ENCODE results near the gene IGF1.
"Not testable (repeated sequence)": the region's sequence is repeated elsewhere in the genome, so short reads cannot be mapped to it uniquely, and the experiment has no call there.

The IGF1 gene

DNA sequence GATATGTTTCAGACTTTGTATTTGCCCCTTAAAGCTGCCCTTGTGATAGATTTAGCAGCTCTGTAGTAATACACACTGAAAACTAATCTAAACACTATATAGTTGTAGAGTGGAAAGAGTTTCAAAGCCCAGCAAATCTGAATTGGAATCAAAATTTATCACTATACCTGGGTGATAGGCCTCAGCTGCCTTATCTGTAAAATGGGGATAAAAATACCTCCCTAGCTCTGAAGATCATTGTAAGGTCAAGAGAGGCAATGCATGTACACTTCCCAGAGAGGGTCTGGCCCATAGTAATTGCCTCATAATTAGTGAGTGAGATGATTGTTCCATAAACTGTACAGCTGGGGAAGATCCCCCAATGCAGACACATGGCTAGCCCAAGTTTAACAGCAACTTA is 103.6 kb downstream of the IGF1 start:
- no peak for DNase-seq

DNA sequence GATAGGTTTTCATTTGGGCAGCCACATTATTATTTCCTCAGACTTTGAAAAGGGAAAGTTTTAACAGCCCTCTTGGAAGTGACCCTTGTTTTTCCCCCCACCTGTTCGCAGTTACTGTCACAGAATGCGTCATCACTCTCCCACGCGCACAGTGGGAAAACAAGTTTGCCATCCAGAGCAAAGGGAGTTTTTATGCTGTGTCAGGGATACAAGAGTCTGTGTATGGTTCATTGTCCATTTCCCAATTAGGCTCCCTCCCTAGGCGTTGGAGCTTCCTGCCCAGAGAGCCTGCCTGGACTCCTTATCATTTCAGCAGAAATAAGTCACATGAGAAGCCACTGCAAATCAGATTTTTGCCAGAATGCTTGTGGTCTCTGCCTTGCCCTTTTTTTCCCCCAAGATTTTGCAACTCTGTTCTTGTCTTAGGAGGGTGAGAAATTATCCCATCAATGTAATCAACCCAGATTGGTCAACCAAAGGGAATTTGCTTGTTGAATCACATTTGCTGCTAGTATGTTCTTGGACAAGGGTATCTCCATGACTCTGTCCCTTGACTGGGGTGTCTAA is 104.1 kb downstream of the IGF1 start:
- DNase-seq, result no peak

DNA sequence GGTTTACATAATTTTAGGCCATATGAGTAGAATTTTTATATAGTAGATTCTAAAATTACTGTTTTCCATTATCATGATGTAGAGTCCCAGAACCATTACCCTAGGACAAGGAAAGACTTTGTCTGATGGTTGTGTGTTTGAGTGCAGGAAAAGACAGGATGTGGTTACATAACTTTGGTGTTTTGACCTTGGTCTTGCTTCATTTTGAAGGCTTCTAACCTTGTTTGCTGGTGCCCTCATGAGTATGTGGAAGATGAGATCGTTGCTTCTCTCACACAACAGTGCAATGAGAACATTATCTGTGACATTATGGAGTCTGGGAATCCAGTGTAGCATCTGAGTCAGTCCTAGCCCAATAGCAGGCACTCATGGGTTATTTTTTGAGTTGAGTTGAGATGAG is 106.2 kb downstream of the IGF1 start:
- no peak for DNase-seq

DNA sequence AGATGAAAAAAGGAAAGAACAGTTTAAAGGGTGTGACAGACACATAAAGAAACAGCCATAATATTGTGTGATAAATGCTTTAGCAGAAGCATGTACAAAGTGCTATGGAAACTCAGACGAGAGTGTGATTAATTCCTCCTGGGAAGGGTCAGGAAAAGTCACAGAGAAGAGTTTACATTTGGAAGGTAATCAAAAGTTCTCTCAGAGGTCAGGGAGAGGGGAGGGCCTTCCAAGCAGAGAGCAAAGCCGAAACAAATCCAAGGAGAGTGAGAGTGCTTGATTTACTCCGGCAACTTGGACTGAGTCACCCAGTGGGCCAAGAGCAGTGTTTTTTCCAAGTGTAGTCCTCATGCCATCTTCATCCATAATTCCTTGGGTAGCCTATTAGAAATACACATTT is 108.3 kb downstream of the IGF1 start:
- no peak for DNase-seq

DNA sequence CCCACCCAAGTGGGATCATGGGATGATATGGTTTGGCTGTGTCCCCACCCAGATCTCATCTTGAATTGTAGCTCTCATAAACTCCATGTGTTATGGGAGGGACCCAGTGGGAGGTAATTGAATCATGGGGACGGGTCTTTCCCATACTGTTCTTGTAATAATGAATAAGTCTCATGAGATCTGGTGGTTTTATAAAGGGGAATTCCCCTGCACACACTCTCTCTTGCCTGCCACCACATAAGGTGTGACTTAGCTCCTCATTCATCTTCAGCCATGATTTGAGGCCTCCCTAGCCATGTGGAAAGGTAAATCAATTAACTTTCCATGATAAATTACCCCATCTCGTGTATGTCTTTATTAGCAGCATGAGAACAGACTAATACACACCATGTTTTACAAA is 109.2 kb downstream of the IGF1 start:
- DNase-seq, result no peak

DNA sequence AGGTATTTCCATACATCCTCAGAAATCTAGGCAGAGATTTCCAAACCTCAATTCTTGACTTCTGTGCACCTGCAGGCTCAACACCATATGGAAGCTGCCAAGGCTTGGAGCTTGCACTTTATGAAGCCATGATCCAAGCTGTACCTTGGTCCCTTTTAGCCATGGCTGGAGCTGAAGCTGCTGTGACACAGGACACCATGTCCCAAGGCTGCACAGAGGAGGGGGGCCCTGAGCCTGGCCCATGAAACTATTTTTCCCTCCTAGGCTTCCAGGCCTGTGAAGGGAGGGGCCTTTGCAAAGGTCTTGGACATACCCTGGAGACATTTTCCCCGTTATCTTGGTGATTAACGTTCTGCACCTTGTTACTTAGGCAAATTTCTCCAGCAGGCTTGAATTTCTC is 110.5 kb downstream of the IGF1 start:
- no peak for DNase-seq

DNA sequence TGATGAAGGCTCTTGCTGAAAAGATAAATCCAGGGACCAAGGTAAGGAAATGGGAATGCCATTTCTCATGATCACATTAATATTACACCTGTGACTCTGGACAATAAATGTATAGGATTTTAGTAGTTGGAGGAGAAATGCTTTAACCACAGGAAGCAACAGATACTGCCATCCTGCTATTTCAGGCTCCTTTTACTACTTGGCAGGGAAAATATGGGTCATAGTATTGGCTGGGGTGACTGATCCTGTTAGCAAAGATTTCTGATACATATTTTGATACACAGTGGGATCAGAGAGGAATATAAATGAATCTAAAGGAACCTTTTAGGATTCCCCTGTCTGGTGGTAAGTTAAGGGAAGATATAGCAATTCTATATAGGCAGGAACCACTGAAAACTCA is 115.0 kb downstream of the IGF1 start:
- no peak for DNase-seq

DNA sequence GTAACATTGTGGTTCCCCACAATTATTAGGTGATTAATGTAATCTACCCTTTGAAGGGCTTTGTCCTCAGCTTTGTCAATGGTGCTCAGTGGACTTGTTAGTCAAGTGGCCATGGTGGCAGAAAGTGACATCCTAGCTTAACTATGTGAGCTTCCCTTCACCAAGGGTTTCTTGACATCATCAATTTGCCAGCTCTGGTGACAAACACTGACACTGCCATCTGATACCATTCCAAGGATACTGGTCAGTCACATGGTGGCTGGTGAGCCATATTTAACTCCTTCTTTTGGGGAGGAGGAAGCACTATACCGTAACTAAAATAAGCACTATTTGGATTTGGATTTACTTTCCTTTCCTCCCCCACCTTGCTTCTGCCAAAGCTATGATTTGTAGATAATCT is 115.7 kb downstream of the IGF1 start:
- DNase-seq, result no peak

DNA sequence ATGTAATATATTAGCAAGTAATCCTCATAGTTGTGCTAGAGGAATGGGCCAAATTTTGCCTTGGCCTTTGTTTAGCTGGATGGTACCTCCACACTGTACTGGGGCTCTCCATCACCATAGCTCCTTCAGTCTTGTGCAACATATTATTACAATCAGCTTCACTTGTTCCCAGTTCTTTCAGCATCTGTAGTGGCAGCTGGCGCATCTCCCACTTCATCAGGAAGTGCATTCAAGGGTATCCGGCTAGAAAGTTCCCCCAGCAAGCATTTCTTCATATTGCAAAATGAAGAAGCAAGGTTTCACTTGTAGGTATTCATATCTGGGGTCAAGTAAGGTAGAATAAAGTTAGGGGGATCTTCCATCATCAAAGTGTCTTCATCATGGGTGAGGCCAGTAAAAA is 123.7 kb downstream of the IGF1 start:
- no peak for DNase-seq

DNA sequence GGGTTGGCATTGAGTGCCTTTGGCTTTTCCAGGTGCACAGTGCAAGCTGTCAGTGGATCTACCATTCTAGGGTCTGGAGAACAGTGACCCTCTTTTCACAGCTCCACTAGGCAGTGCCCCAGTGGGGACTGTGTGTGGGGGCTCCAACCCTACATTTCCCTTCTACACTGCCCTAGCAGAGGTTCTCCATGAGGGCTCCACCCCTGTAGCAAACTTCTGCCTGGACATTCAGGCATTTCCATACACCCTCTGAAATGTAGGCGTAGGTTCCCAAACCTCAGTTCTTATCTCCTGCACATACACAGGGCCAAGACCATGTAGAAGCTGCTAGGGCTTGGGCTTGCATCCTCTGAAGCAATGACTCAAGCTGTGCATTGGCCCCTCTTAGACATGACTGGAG is 126.1 kb downstream of the IGF1 start:
- not testable (repeated sequence) for DNase-seq

DNA sequence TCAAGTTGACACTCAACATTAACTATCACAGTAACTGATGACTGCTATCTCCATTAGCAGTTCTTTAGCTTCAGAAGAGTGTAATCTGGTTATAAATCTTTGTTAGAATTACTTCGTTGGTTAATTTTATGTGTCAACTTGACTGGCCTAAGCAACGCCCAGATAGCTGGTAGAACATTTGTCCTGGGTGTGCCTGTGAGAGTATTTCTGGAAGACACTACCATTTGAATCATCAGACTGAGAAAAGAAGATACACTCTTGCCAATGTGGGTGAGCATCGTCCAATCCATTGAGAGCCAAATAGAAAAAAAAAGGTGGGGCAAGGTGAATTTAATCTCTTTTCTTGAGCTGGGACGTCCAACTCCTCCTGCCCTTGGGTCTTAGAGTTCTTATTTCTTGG is 129.0 kb downstream of the IGF1 start:
- DNase-seq, result no peak

DNA sequence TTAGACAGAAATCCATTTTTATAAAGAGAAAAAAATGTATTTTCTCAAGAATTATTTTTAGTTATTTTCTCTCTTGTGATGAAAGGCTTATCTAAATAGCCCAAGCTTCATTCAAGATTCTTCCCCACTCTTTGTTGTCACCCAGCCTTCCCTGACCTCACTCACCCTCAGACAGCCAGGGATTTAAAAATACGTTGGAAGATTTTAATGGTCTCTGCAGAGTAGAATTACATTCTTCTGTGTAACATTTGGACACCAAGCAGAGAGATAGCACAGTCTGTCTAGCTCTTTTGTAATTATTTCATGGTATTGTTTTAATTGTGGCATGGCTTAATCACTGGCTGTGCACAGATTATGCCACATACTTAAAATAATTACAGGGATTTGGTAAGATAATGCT is 130.3 kb downstream of the IGF1 start:
- DNase-seq, result no peak

DNA sequence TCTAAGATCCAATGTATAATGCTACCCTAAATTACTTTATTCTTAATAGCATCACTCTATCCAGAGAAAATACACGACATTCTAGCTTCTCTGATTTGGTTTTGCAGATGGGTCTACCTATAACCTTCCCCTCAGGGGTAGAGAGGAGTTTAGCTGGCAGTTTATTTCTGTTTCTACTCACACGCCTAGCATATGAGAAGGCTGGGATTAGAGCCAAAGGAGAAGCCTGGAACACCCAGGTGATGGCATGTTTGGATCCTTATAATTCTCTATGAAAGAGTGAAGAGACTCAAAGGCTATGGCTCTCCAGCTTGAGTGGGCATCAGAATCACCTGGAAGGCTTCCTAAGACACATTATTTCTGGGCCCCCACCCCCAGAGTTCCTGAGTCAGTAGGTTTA is 131.3 kb downstream of the IGF1 start:
- DNase-seq, result no peak

DNA sequence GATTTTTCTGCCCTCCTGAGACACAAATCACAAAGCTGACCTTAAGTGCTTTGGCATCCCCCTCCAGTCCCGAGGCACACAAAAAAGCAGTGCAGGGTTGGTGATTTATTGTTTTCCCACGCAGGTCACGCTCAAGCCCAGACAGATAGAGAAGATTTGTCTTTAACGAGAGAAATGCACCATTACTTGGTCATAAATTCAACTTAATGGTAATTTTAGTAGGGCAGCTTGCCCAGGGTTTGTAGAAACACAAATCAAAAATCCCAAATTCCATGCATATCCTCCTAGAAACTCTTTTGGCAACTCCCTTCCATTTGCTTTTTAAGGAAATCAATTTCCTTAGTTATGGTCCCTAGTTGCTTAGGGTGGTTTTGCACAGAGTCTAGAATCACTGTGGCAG is 132.6 kb downstream of the IGF1 start:
- DNase-seq, result no peak
